Measurements from ENCODE around the gene DNTT.

GRCh38 chr10:96292971-96293920 is 11.0 kb upstream of the DNTT start:
- TF ChIP-seq CTCF (IDR thresholded peaks at IDR 0.05) = peak; percentile 58 to 64 (median 63)
- no peak for TF ChIP-seq POLR2A (IDR thresholded peaks at IDR 0.05; ENCODE audit: low read depth)
- no peak for TF ChIP-seq EP300 (IDR thresholded peaks at IDR 0.05)

Data from esophagus muscularis mucosa (tissue), 4 donors.